Thymus (tissue), 11 donors: ENCODE data around the gene NLRC4. TPM values are rescaled to one million over a fixed set of nuclear protein-coding genes. Genes with fewer than 3 reads are reported as not detected.
A peak's percentile ranks its signal among the peaks of the same experiment; 100 is the strongest.
"Not testable (repeated sequence)": the region's sequence is repeated elsewhere in the genome, so short reads cannot be mapped to it uniquely, and the experiment has no call there.

ENCODE experiments used
- DNase-seq, 9 donors: peaks; one replicate each; pipeline ENCODE4 v3.0.0-alpha.2; 2013; ENCODE audit warnings: low spot score in 9 of 9, low read depth in 6 of 9, missing footprints in 1 of 9
- H3K27ac ChIP-seq, 2 donors: one replicate each; pipeline ENCODE4 v1.5.1; 2013; ENCODE audit warnings: control low read depth in 1 of 2, low read depth in 1 of 2, low read length in 1 of 2, mild to moderate bottlenecking in 1 of 2, moderate library complexity in 1 of 2
- H3K27me3 ChIP-seq, 2 donors: one replicate each; pipeline ENCODE4 v1.5.1; 2013; ENCODE audit warnings: low read length in 1 of 2; ENCODE audit not compliant: control insufficient read depth in 2 of 2, insufficient read depth in 1 of 2
- H3K36me3 ChIP-seq, 2 donors: one replicate each; pipeline ENCODE4 v1.5.1; 2013; ENCODE audit warnings: low read length in 1 of 2, mild to moderate bottlenecking in 1 of 2, moderate library complexity in 1 of 2; ENCODE audit not compliant: control insufficient read depth in 2 of 2, insufficient read depth in 2 of 2
- H3K4me1 ChIP-seq, 2 donors: one replicate each; pipeline ENCODE4 v1.5.1; 2013; ENCODE audit warnings: low read length in 2 of 2; ENCODE audit not compliant: control insufficient read depth in 2 of 2, insufficient read depth in 2 of 2
- H3K4me3 ChIP-seq, 2 donors: one replicate each; pipeline ENCODE4 v1.5.1; 2013; ENCODE audit warnings: low read length in 2 of 2, control low read depth in 1 of 2, mild to moderate bottlenecking in 1 of 2
- H3K9me3 ChIP-seq, 2 donors: one replicate each; pipeline ENCODE4 v1.5.1; 2013; ENCODE audit warnings: low read length in 1 of 2, mild to moderate bottlenecking in 1 of 2; ENCODE audit not compliant: control insufficient read depth in 2 of 2, insufficient read depth in 1 of 2
- WGBS: extraction: QIAGEN DNeasy Blood & Tissue Kit; methylation state at CpG from one replicate; pipeline ENCODE4 v1.1.7; 2013; 5-methylcytosine and 5-hydroxymethylcytosine counted together
- polyA plus RNA-seq: library from polyadenylated mRNA; stranded (reverse); fragments of 200-250 nt; gene quantifications from one replicate; pipeline ENCODE4 v1.2.3, GENCODE V29; 2013
- total RNA-seq: library from RNA; stranded (reverse); fragments of 120-200 nt; gene quantifications from one replicate; pipeline ENCODE4 v1.2.4, GENCODE V29; 2013
- donor health status: healthy.

NLRC4 gene
- total and polyA plus RNA-seq, 2 donors: 2.6 to 2.9 TPM

GRCh38 chr2:32229635-32230034 is 35.1 kb downstream of the NLRC4 start:
- H3K36me3 ChIP-seq: peaks cover 0 to 10% of the 10 kb centered on the region in 2 donors
- 85% methylated on average over 1 of the region's 1 CpG for WGBS
- no peaks in the 10 kb centered on the region for H3K27me3 ChIP-seq
- H3K9me3 ChIP-seq: no peaks in the 10 kb centered on the region
- H3K4me3 ChIP-seq: no peak overlapping the region
- H3K4me1 ChIP-seq: no peaks in the 10 kb centered on the region
- DNase-seq: no peak
- no peak overlapping the region for H3K27ac ChIP-seq

GRCh38 chr2:32228181-32228580 is 36.5 kb downstream of the NLRC4 start:
- WGBS: 91% methylated on average over 2 of the region's 2 CpGs
- Histone ChIP-seq H3K36me3 (peaks cover 4 to 17% of the 10 kb centered on the region in 2 donors), H3K9me3 (no peaks in the 10 kb centered on the region), H3K4me3 (no peak overlapping the region), H3K27ac (no peak overlapping the region), H3K4me1 (no peaks in the 10 kb centered on the region), H3K27me3 (no peaks in the 10 kb centered on the region)
- DNase-seq: no peak

- DNase-seq: no peak
- Histone ChIP-seq H3K9me3 (no peaks in the 10 kb centered on the region), H3K4me3 (no peak overlapping the region), H3K36me3 (peaks cover 6 to 24% of the 10 kb centered on the region in 2 donors), H3K27me3 (no peaks in the 10 kb centered on the region), H3K27ac (no peak overlapping the region), H3K4me1 (no peaks in the 10 kb centered on the region)
These were observed 37.2 kb downstream of the NLRC4 start for GRCh38 chr2:32227492-32227891.

GRCh38 chr2:32222966-32223365 is 41.7 kb downstream of the NLRC4 start:
- H3K4me1 ChIP-seq: no peaks in the 10 kb centered on the region
- H3K4me3 ChIP-seq: no peak overlapping the region
- DNase-seq: no peak
- H3K9me3 ChIP-seq: no peaks in the 10 kb centered on the region
- H3K27ac ChIP-seq: no peak overlapping the region
- no peaks in the 10 kb centered on the region for H3K27me3 ChIP-seq
- H3K36me3 ChIP-seq: peaks cover 18 to 38% of the 10 kb centered on the region in 2 donors
- 98% methylated on average over 2 of the region's 2 CpGs for WGBS

- Histone ChIP-seq H3K4me1 (no peaks in the 10 kb centered on the region), H3K27me3 (no peaks in the 10 kb centered on the region), H3K4me3 (no peak overlapping the region), H3K36me3 (peaks cover 21 to 32% of the 10 kb centered on the region in 2 donors), H3K9me3 (no peaks in the 10 kb centered on the region), H3K27ac (no peak overlapping the region)
- DNase-seq: no peak
These were observed 44.2 kb downstream of the NLRC4 start for GRCh38 chr2:32220445-32220844.

GRCh38 chr2:32212295-32212694 is 52.4 kb downstream of the NLRC4 start:
- WGBS: 92% methylated on average over 4 of the region's 4 CpGs
- no peak overlapping the region for H3K4me3 ChIP-seq
- H3K27ac ChIP-seq: no peak overlapping the region
- no peaks in the 10 kb centered on the region for H3K9me3 ChIP-seq
- H3K27me3 ChIP-seq: no peaks in the 10 kb centered on the region
- DNase-seq: peak in 1 of 9 donors; percentile 4
- no peaks in the 10 kb centered on the region for H3K4me1 ChIP-seq
- H3K36me3 ChIP-seq: peaks cover 10 to 12% of the 10 kb centered on the region in 2 donors

- Histone ChIP-seq H3K4me3 (no peak overlapping the region), H3K9me3 (no peaks in the 10 kb centered on the region), H3K36me3 (peaks cover 10 to 14% of the 10 kb centered on the region in 2 donors), H3K27ac (no peak overlapping the region), H3K27me3 (no peaks in the 10 kb centered on the region), H3K4me1 (no peaks in the 10 kb centered on the region)
- WGBS: 98% methylated on average over 7 of the region's 7 CpGs
- no peak for DNase-seq
These were observed 53.8 kb downstream of the NLRC4 start for GRCh38 chr2:32210767-32211408.

- not testable (repeated sequence) for H3K27me3 ChIP-seq, H3K4me3 ChIP-seq, H3K9me3 ChIP-seq, DNase-seq, H3K27ac ChIP-seq, H3K4me1 ChIP-seq
- peaks cover 6 to 21% of the 10 kb centered on the region in 2 donors for H3K36me3 ChIP-seq
- 97% methylated on average over 3 of the region's 3 CpGs for WGBS
These were observed 61.3 kb downstream of the NLRC4 start for GRCh38 chr2:32203428-32203827.

GRCh38 chr2:32200814-32201213 is 63.9 kb downstream of the NLRC4 start:
- no peak for DNase-seq
- peaks cover 8 to 28% of the 10 kb centered on the region in 2 donors for H3K36me3 ChIP-seq
- no peaks in the 10 kb centered on the region for H3K9me3 ChIP-seq
- no peaks in the 10 kb centered on the region for H3K27me3 ChIP-seq
- no peaks in the 10 kb centered on the region for H3K4me1 ChIP-seq
- no peak overlapping the region for H3K27ac ChIP-seq
- WGBS: 98% methylated on average over 1 of the region's 1 CpG
- no peak overlapping the region for H3K4me3 ChIP-seq
